ACHN (cell line): ENCODE data around the gene CPEB1.
"Not testable (repeated sequence)": the region's sequence is repeated elsewhere in the genome, so short reads cannot be mapped to it uniquely, and the experiment has no call there.

Experiments
- DNase-seq: peaks from one replicate; pipeline ENCODE4 v3.0.0-alpha.2; 2015
- in situ Hi-C: cut with HindIII; loops from 2 replicates; pipeline ENCODE4 v1.10.0; 2017; ENCODE audit warnings: low sequenced_read_pairs, low pct_ligation_motif_present, low pct_unique_long_range_greater_than_20kb

CPEB1 gene

DNA sequence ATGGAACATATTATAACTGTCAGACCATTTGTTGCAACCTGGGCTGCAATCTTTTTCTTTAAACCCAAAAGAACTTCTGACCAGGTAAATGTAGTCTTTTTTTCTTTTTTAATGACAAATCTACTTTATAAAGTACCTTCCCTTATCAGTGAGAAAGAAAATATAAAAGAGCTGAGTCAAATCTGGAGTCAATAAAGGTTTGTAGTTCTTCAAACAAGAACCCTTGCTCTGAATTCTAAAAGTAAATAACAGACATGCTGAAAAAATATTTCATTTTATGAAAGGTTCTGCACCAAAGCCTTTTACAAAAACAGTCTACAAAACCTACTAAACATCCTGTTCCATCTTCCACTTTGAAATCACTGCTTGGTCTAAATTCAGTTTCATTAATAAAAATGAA is 149.2 kb downstream of the CPEB1 start:
- in situ Hi-C loops, DNase-seq: not testable (repeated sequence)
